ENCODE measurements around the gene FBXW12.

Gene FBXW12

DNA sequence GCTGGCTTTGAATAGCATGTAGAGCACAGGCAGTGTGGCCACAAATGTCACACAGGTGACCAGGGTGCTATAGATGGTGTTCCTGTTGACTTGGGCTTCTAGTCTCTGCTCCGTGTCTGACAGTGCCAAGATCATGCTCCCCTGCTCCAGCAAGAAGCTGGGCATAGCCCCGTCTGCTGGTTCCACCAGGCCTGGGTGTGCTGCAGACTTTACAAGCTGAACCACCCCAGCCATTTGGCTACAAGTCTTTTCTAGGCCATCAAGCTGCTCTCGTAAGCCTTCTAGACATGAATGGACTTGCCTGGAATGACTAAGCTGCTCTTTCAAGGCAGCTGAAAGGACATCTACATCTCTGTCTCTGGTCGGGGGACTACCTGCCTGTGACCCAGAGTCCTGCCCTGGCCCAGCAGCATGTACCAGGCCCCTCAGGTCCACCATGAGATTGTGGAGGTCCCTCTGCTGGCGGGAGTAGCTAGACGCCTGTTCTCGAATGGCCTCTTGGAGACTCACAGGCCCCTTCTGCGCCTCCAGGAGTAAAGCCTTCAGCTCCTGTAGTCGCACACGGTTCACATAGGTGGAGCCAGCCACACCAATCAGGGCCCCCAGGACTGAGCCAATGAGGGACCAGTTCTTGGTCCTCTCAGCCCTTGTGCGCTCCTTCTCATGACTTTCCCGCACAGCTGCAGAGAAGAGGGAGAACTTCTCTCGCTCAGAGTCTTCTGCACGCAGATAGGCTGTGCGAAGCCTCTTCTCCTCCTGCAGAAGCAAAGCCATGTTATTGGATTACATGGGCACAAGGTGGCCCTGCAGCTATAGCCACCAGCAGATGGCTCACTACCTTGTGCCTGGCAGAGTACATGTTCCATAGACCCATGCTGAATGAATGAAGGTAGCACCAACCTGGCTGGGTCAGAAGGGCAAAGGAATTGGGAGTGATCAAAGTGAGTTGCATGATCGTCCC, 60.7 kb downstream of the FBXW12 start:
- TF ChIP-seq FOXP2 (optimal IDR thresholded peaks at IDR 0.05; ENCODE audit: borderline replicate concordance, extremely low read depth, extremely low read length, insufficient read depth) (no peak), TAF1 (IDR thresholded peaks at IDR 0.05; ENCODE audit: borderline replicate concordance, insufficient read depth, low read length) (no peak), SIN3A (IDR thresholded peaks at IDR 0.05; ENCODE audit: borderline replicate concordance, insufficient read depth, low read length) (no peak), POLR2AphosphoS5 (IDR thresholded peaks at IDR 0.05; ENCODE audit: low read depth, low read length) (no peak)
- TF ChIP-seq, protein P1, sequence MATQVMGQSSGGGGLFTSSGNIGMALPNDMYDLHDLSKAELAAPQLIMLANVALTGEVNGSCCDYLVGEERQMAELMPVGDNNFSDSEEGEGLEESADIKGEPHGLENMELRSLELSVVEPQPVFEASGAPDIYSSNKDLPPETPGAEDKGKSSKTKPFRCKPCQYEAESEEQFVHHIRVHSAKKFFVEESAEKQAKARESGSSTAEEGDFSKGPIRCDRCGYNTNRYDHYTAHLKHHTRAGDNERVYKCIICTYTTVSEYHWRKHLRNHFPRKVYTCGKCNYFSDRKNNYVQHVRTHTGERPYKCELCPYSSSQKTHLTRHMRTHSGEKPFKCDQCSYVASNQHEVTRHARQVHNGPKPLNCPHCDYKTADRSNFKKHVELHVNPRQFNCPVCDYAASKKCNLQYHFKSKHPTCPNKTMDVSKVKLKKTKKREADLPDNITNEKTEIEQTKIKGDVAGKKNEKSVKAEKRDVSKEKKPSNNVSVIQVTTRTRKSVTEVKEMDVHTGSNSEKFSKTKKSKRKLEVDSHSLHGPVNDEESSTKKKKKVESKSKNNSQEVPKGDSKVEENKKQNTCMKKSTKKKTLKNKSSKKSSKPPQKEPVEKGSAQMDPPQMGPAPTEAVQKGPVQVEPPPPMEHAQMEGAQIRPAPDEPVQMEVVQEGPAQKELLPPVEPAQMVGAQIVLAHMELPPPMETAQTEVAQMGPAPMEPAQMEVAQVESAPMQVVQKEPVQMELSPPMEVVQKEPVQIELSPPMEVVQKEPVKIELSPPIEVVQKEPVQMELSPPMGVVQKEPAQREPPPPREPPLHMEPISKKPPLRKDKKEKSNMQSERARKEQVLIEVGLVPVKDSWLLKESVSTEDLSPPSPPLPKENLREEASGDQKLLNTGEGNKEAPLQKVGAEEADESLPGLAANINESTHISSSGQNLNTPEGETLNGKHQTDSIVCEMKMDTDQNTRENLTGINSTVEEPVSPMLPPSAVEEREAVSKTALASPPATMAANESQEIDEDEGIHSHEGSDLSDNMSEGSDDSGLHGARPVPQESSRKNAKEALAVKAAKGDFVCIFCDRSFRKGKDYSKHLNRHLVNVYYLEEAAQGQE (IDR thresholded peaks at IDR 0.05; ENCODE audit: insufficient read depth in 1 of 2, low read depth in 2 of 2, low read length in 2 of 2), result no peak

DNA sequence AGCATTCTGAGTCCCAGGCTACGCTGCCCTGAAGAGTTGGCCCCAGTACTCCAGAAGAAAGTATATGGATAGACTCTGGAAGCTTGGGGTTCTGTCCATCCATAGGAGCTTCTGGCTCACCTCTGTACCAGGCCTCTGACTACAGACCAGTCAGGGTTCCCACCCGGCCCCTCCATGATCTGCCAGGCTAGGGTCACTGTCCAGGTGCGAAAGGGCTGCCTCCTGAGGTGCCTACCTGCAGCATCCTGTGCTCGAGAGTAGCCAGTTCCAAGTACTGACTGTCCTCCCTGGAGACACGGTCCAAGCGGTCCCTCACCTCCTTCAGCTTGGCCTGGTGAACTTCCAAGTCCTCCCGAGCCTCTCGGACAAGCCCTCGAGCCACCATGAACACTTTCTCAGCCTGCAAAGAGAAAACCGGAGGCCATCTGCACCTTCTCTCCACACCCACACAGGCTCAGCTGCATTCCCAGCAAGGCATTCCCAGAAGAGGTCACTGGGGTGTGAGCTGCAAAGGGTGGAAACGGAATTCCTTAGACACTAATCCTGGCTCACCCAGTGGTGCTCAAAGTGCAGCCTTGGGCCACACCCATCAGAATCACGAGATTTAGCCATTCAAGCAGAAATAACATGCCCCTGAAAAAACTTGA, 61.6 kb downstream of the FBXW12 start:
- TF ChIP-seq TAF1 (IDR thresholded peaks at IDR 0.05; ENCODE audit: borderline replicate concordance, insufficient read depth, low read length) (no peak), POLR2AphosphoS5 (IDR thresholded peaks at IDR 0.05; ENCODE audit: low read depth, low read length) (no peak), FOXP2 (optimal IDR thresholded peaks at IDR 0.05; ENCODE audit: borderline replicate concordance, extremely low read depth, extremely low read length, insufficient read depth) (no peak), SIN3A (IDR thresholded peaks at IDR 0.05; ENCODE audit: borderline replicate concordance, insufficient read depth, low read length) (no peak)
- TF ChIP-seq, protein P1 (IDR thresholded peaks at IDR 0.05; ENCODE audit: insufficient read depth in 1 of 2, low read depth in 2 of 2, low read length in 2 of 2), result no peak

DNA sequence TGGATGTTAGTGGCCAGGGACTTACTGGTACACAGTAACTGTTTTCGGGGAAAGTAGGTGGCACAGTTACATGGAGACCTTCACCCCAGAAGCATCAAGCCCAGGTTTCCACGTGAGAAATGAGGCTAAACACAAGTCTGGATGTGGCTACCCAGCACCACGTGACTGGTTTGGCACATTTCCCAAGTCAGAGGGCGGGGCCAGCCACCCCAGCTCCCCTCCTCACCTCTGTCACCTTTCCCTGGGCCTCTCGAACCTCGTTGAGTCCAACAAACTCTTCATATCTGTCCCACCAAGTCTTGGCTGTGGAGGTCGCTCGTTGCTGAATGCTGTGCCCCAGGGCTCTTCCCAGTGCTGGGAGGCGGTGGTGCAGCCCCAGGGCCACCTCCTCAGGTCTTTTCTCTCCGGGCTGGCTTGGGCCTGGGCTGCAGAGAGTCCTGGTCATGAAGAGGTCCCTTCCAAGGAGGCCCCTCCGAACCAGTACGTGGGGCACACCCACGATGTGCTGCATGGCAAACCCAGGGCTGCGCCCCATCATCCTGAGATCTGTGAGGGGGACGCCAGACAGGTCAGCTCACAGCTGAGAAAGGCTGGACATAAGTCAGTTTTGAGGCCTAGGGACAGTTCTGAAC, 62.7 kb downstream of the FBXW12 start:
- TF ChIP-seq TAF1 (IDR thresholded peaks at IDR 0.05; ENCODE audit: borderline replicate concordance, insufficient read depth, low read length) (no peak), POLR2AphosphoS5 (IDR thresholded peaks at IDR 0.05; ENCODE audit: low read depth, low read length) (no peak), FOXP2 (optimal IDR thresholded peaks at IDR 0.05; ENCODE audit: borderline replicate concordance, extremely low read depth, extremely low read length, insufficient read depth) (no peak), SIN3A (IDR thresholded peaks at IDR 0.05; ENCODE audit: borderline replicate concordance, insufficient read depth, low read length) (no peak)
- TF ChIP-seq, protein P1 (IDR thresholded peaks at IDR 0.05; ENCODE audit: insufficient read depth in 1 of 2, low read depth in 2 of 2, low read length in 2 of 2), result no peak

DNA sequence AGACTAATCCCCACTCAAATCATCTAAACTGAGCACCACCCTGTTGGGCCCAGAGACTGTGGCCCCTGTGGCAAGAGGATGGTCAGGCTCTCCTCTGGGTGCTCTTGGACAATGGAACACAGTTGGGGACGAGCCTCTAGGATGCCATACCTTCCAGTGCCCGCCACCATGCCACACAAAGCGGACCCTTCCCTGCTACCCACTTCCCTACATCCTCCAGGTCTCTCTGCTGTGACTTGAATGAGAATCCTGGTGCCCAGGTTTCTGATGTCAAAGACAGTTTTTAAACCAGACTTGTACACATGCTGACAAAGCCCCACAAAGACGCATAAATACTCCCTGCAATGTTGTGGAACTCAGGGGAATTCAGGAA, 63.2 kb downstream of the FBXW12 start:
- TF ChIP-seq SIN3A (IDR thresholded peaks at IDR 0.05; ENCODE audit: borderline replicate concordance, insufficient read depth, low read length) (no peak), FOXP2 (optimal IDR thresholded peaks at IDR 0.05; ENCODE audit: borderline replicate concordance, extremely low read depth, extremely low read length, insufficient read depth) (no peak), POLR2AphosphoS5 (IDR thresholded peaks at IDR 0.05; ENCODE audit: low read depth, low read length) (no peak), TAF1 (IDR thresholded peaks at IDR 0.05; ENCODE audit: borderline replicate concordance, insufficient read depth, low read length) (no peak)
- TF ChIP-seq, protein P1 (IDR thresholded peaks at IDR 0.05; ENCODE audit: insufficient read depth in 1 of 2, low read depth in 2 of 2, low read length in 2 of 2), result no peak
